AG09319 (cell line): Measurements from ENCODE around the gene RELN.

Experiments used
- DNase-seq: peaks from one replicate; pipeline ENCODE4 v3.0.0-alpha.2; 2010; ENCODE audit warnings: low read depth; ENCODE audit errors: extremely low read depth
- TF ChIP-seq, protein P1 (sequence below): IDR thresholded peaks from 2 replicates; pipeline ENCODE4 v1.5.1; 2011; ENCODE audit warnings: low read depth, mild to moderate bottlenecking, inconsistent platforms, low read length, moderate library complexity

RELN gene

DNA sequence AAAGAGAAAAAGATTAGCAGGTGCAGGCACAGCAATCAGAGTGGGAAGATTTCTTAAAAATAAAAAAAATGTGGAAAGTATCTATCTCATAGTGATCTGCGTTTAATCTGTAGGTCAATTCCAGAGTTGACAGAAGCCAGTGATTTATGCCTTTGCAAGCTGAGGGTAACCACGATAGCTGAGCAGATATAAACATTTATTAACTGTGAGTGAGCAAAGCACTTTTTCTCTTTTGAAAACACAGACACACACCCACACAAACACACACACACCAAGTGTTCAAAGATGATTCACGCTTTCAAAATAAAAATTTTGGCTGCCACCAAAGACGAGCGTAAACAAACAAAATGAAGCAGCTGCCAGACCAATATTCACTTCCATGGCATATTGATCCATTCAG lies 300.2 kb downstream of the RELN start:
- TF ChIP-seq, protein P1, sequence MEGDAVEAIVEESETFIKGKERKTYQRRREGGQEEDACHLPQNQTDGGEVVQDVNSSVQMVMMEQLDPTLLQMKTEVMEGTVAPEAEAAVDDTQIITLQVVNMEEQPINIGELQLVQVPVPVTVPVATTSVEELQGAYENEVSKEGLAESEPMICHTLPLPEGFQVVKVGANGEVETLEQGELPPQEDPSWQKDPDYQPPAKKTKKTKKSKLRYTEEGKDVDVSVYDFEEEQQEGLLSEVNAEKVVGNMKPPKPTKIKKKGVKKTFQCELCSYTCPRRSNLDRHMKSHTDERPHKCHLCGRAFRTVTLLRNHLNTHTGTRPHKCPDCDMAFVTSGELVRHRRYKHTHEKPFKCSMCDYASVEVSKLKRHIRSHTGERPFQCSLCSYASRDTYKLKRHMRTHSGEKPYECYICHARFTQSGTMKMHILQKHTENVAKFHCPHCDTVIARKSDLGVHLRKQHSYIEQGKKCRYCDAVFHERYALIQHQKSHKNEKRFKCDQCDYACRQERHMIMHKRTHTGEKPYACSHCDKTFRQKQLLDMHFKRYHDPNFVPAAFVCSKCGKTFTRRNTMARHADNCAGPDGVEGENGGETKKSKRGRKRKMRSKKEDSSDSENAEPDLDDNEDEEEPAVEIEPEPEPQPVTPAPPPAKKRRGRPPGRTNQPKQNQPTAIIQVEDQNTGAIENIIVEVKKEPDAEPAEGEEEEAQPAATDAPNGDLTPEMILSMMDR: no peak
- no peak for DNase-seq

DNA sequence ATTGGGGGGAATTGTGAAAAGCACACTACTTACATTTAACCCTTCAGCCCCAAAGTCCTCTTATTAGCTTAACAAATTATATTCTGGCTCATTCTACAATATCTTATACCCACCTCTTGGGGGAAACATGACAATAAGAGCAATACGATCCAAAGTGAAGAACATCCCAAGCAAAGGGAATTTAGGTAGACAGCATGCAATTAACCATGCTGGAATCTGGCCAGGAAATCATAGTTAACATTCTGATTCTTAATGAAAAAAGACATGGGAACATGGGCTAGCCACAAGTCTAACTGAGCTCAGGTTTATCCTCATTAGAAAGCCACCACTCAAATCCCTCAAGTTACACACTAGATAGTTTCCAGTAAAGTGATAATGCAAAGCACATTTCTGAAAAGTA lies 301.5 kb downstream of the RELN start:
- TF ChIP-seq, protein P1: no peak

DNA sequence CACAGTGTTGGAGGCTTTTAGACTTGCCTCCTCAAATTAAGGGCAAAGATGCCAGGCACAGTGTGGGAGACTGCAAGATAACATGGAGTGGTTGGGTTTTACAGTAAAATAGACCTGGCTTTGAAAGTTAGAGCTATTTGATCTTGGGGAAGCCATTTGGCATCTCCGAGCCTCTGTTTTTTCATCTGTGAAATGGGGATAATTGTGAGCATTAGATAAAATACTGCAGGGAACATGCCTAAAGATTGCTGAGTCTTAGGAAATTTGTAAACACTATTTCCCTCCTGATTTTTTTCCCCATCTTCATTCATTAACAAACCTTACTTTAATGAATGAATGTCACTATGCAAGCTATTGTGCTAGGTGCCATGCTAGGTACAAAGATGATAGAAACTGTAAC lies 302.2 kb downstream of the RELN start:
- DNase-seq: no peak
- TF ChIP-seq, protein P1: no peak

More for the DNA sequence above, 301.5 kb downstream of the RELN start:
- DNase-seq: no peak

DNA sequence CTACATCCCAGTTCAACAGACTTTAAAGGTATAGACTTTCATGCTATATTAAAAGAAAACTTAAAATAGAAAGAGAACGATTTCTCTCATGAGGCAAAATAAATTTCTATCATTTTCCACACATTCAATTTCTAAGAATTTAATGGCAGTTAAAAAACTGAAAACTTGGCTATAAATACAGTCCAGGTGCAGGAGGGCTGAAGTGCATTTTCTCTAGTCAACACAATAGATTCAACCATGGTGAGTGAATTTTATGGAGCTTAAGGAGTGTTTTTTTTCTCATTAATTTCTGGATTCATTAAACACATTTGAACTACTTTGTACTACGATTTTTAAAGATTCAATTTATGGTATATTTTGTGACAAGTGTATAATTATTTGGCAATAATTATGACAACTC lies 302.7 kb downstream of the RELN start:
- TF ChIP-seq, protein P1: no peak
- DNase-seq: no peak

DNA sequence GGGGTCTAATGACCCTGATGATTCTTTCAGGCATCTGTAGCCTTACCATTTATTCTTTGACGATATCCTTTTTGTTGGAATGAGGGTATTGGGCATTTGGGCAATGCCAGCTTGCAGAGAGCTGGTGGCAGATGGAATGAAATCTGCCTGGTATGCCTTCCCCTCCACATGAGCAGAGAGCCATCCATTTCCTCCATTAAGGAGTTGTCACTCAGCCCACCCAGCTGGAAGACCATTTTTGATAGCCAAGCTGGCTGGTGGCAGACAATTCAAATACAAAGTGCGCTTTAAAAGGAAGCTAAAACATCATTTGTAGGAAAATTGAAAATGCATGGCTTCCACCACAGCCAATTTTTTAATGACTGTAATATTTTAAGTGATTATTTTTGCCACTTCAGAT lies 303.4 kb downstream of the RELN start:
- DNase-seq: no peak
- TF ChIP-seq, protein P1: no peak

DNA sequence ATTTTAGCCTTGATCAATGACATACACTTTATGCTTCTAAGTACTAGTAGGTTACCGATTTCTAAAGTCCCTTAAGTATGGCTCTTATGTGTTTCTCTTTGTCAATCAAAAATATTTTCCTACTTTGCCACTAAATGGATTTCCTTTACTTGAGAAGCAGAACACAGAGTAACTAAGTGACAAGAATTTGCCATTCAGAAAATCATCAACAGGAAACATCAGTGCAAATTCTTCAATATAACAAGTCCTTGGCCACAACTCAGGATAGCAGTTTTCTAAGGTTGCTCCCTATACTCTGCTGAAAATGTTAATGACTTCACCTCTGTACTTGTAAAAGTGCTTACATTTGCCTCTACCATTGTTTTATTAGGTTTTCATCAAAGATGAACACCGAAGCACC lies 303.8 kb downstream of the RELN start:
- TF ChIP-seq, protein P1: no peak
- DNase-seq: no peak

DNA sequence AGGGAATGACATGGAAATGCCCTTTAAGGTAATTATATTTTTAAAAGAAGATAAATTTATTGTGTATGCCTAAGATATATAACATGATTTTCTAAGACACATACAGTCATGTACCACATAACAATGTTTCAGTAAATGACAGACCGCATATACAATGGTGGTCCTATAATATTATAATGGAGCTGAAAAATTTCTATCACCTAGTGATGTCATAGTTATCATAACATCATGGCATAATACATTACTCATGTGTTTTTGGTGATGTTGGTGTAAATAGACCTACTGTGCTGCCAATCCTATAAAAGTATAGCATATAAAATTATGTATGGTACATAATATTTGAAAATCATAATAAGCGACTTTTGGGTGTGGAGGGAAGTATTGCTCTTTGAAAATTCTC lies 306.1 kb downstream of the RELN start:
- TF ChIP-seq, protein P1: no peak
- no peak for DNase-seq
